Stimulated activated CD4-positive, alpha-beta T cell treated with anti-CD3 and anti-CD28 coated beads, Interleukin-15, amount 100 ng/mL, for 48 hours (primary cell): Measurements from ENCODE around the gene CABP2.
A peak's percentile ranks its signal among the peaks of the same experiment; 100 is the strongest.
"Not testable (repeated sequence)": the region's sequence is repeated elsewhere in the genome, so short reads cannot be mapped to it uniquely, and the experiment has no call there.

Experiments used
- DNase-seq, 2 donors: peaks; one replicate each; pipeline ENCODE4 v3.0.0-alpha.2; 2020; ENCODE audit warnings: low read depth in 2 of 2

Gene CABP2

GRCh38 chr11:67538823-67539505, 15.7 kb upstream of the CABP2 start:
- DNase-seq, result no peak

- DNase-seq, result no peak
Measured at GRCh38 chr11:67538306-67538705, 15.1 kb upstream of the CABP2 start.

- no peak for DNase-seq
Measured at GRCh38 chr11:67535561-67535960, 12.3 kb upstream of the CABP2 start.

GRCh38 chr11:67534070-67534679, 10.9 kb upstream of the CABP2 start:
- DNase-seq, result no peak

- no peak for DNase-seq
Measured at GRCh38 chr11:67532889-67533288, 9.6 kb upstream of the CABP2 start.

GRCh38 chr11:67530282-67530592, 7.0 kb upstream of the CABP2 start:
- DNase-seq, result no peak

- DNase-seq, result no peak
Measured at GRCh38 chr11:67528376-67528775, 5.1 kb upstream of the CABP2 start.

- no peak for DNase-seq
Measured at GRCh38 chr11:67525275-67525976, 2.2 kb upstream of the CABP2 start.

GRCh38 chr11:67524480-67524808, 1.2 kb upstream of the CABP2 start:
- DNase-seq, result no peak

- DNase-seq, result no peak
Measured at GRCh38 chr11:67523556-67524479, 572 bp upstream of the CABP2 start.

- DNase-seq, result no peak
Measured at GRCh38 chr11:67522338-67522737, 908 bp downstream of the CABP2 start.

GRCh38 chr11:67521924-67522323, 1.3 kb downstream of the CABP2 start:
- DNase-seq, result no peak

- DNase-seq, result no peak
Measured at GRCh38 chr11:67520856-67521824, 2.1 kb downstream of the CABP2 start.

GRCh38 chr11:67519726-67520125, 3.5 kb downstream of the CABP2 start:
- DNase-seq, result no peak

- DNase-seq, result no peak
Measured at GRCh38 chr11:67517784-67518552, 5.3 kb downstream of the CABP2 start.

GRCh38 chr11:67516806-67517205, 6.4 kb downstream of the CABP2 start:
- DNase-seq, result no peak

- no peak for DNase-seq
Measured at GRCh38 chr11:67514116-67514515, 9.1 kb downstream of the CABP2 start.

- DNase-seq, result not testable (repeated sequence)
Measured at GRCh38 chr11:67511558-67511957, 11.7 kb downstream of the CABP2 start.

- no peak for DNase-seq
Measured at GRCh38 chr11:67510023-67510345, 13.3 kb downstream of the CABP2 start.

GRCh38 chr11:67508486-67509121, 14.6 kb downstream of the CABP2 start:
- DNase-seq, result peak; percentile 98 to 99
